Psoas muscle (tissue), 8 donors: ENCODE measurements around the gene SHC3. TPM values are rescaled to one million over a fixed set of nuclear protein-coding genes. Genes with fewer than 3 reads are reported as not detected.

Experiments used
- ATAC-seq, 4 donors: fragments of 200-7000 bp; cut with Tn5 transposase; one replicate each; pipeline ENCODE4 v1.9.1; 2020; ENCODE audit warnings: moderate library complexity in 3 of 4, mild to moderate bottlenecking in 2 of 4
- DNase-seq, 2 donors: peaks; one replicate each; pipeline ENCODE4 v3.0.0-alpha.2; 2020
- H3K27ac ChIP-seq: fragments of 200-600 bp; one replicate; pipeline ENCODE4 v1.8.0; 2022
- H3K27me3 ChIP-seq, 3 donors: fragments of 200-600 bp in 1 of 3; one replicate each; pipeline versions ENCODE4 v1.6.1 to v1.8.0; 2013 to 2022; ENCODE audit warnings: low read length in 2 of 3, mild to moderate bottlenecking in 2 of 3, moderate library complexity in 1 of 3; ENCODE audit not compliant: insufficient read depth in 3 of 3
- H3K36me3 ChIP-seq, 2 donors: fragments of 200-600 bp in 1 of 2; one replicate each; pipeline versions ENCODE4 v1.6.1 to v1.8.0; 2013 to 2022; ENCODE audit warnings: low read depth in 1 of 2, mild to moderate bottlenecking in 1 of 2, moderate library complexity in 1 of 2; ENCODE audit not compliant: insufficient read depth in 1 of 2
- H3K4me1 ChIP-seq: fragments of 200-600 bp; one replicate; pipeline ENCODE4 v1.8.0; 2022
- H3K4me3 ChIP-seq: fragments of 200-600 bp; one replicate; pipeline ENCODE4 v1.8.0; 2022; ENCODE audit warnings: mild to moderate bottlenecking
- H3K9me3 ChIP-seq: fragments of 200-600 bp; one replicate; pipeline ENCODE4 v1.8.0; 2022
- CTCF ChIP-seq: fragments of 200-600 bp; IDR thresholded peaks from one replicate; pipeline ENCODE4 v1.8.0; 2022; ENCODE audit warnings: antibody characterized with exemption
- WGBS, 3 donors: extraction: QIAGEN DNeasy Blood & Tissue Kit; methylation state at CpG; one replicate each; pipeline versions ENCODE4 v1.1.6 to v1.1.7; 2013; 5-methylcytosine and 5-hydroxymethylcytosine counted together
- intact Hi-C, 2 donors: fragments of 100-400 bp; cut with DNase I; formaldehyde crosslinking; loops; one replicate each; pipeline versions ENCODE4 v1.11.0 to v1.14.2; 2022
- polyA plus RNA-seq, 3 donors: library from polyadenylated mRNA; stranded (reverse); fragments of 200-250 nt; gene quantifications; one replicate each; pipeline ENCODE4 v1.2.3, GENCODE V29; 2013
- total RNA-seq, 4 donors: library from RNA; stranded (reverse); fragmentation: NEBNext Ultra II Directional in 2 of 4; extraction: Animal tissue kit (Norgen Biotek cat#: 25700) in 2 of 4; gene quantifications; one replicate each; pipeline versions ENCODE4 v1.2.1 to v1.2.4, GENCODE V29; 2021 to 2023
- donor health status: healthy with polysubstance abuse.
- donor health status: DM: no; HTN: no; CAD: no; lungs with moderate emphysema.
- donor health status: Bipolar disorder and iron deficiency.
- donor health status: healthy.
- donor health status: DM: yes; HTN: yes; CAD: no.
- donor health status: DM: no; HTN: no; CAD: no.
- donor health status: DM: no; HTN: no; CAD: no.
- donor health status: DM: yes; HTN: yes; CAD: no.

SHC3 gene
- total and polyA plus RNA-seq, 7 donors = 0.04 to 0.71 (median 0.20) TPM

- Histone ChIP-seq H3K27ac (no peak overlapping the region), H3K4me1 (no peaks in the 10 kb centered on the region), H3K27me3 (peaks cover 0 to 8% (median 0%) of the 10 kb centered on the region in 3 donors), H3K36me3 (no peaks in the 10 kb centered on the region), H3K9me3 (no peaks in the 10 kb centered on the region), H3K4me3 (no peak overlapping the region)
- ATAC-seq = no peak
- no peak for TF ChIP-seq CTCF
- DNase-seq = no peak
- intact Hi-C loops = no loop called here
- WGBS, 3 donors = 73 to 78% (median 76%) methylated on average over 7 of the region's 7 CpGs
Measured at GRCh38 chr9:88974641-88975040, 204.0 kb downstream of the SHC3 start.

- WGBS, 3 donors = 90 to 92% (median 92%) methylated on average over 12 of the region's 12 CpGs
- peaks cover 0 to 8% (median 0%) of the 10 kb centered on the region in 3 donors for H3K27me3 ChIP-seq
- DNase-seq = no peak
- H3K4me1 ChIP-seq = no peaks in the 10 kb centered on the region
- TF ChIP-seq CTCF = no peak
- no peaks in the 10 kb centered on the region for H3K9me3 ChIP-seq
- no peaks in the 10 kb centered on the region for H3K36me3 ChIP-seq
- ATAC-seq = no peak
- no peak overlapping the region for H3K4me3 ChIP-seq
- H3K27ac ChIP-seq = no peak overlapping the region
- intact Hi-C loops = no loop called here
Measured at GRCh38 chr9:88973281-88974045, 205.2 kb downstream of the SHC3 start.

- Histone ChIP-seq H3K36me3 (no peaks in the 10 kb centered on the region), H3K9me3 (no peaks in the 10 kb centered on the region), H3K27ac (no peak overlapping the region), H3K4me3 (no peak overlapping the region), H3K4me1 (no peaks in the 10 kb centered on the region), H3K27me3 (peaks cover 0 to 4% (median 0%) of the 10 kb centered on the region in 3 donors)
- TF ChIP-seq CTCF = no peak
- ATAC-seq (no peak), DNase-seq (no peak)
- intact Hi-C loops = no loop called here
- 78 to 83% (median 79%) methylated on average over 4 of the region's 4 CpGs for WGBS, 3 donors
Measured at GRCh38 chr9:88972401-88972800, 206.2 kb downstream of the SHC3 start.

- no peaks in the 10 kb centered on the region for H3K4me1 ChIP-seq
- 90 to 91% (median 90%) methylated on average over 23 of the region's 23 CpGs for WGBS, 3 donors
- intact Hi-C loops = no loop called here
- ATAC-seq (no peak), DNase-seq (no peak)
- no peak overlapping the region for H3K4me3 ChIP-seq
- H3K27ac ChIP-seq = no peak overlapping the region
- no peaks in the 10 kb centered on the region for H3K27me3 ChIP-seq
- no peak for TF ChIP-seq CTCF
- no peaks in the 10 kb centered on the region for H3K36me3 ChIP-seq
- H3K9me3 ChIP-seq = no peaks in the 10 kb centered on the region
Measured at GRCh38 chr9:88971131-88971960, 207.3 kb downstream of the SHC3 start.
